ENCODE results near the gene FOXN4.
"Not testable (repeated sequence)": the region's sequence is repeated elsewhere in the genome, so short reads cannot be mapped to it uniquely, and the experiment has no call there.

FOXN4 gene

GRCh38 chr12:109329686-109330085 lies 20.6 kb upstream of the FOXN4 start:
- Histone ChIP-seq H2AFZ (ENCODE audit: low read depth, low read length, severe bottlenecking) (no peak overlapping the region), H4K20me1 (ENCODE audit: low read depth, low read length) (no peaks in the 10 kb centered on the region), H3K27me3 (ENCODE audit: low read length) (no peaks in the 10 kb centered on the region; the same call in 1 of the 2 replicates), H3K4me3 (ENCODE audit: insufficient read depth, low read length, poor library complexity, severe bottlenecking) (no peak overlapping the region), H3K9ac (ENCODE audit: low read length) (no peak overlapping the region), H3F3A (ENCODE audit: insufficient read depth) (no peaks in the 10 kb centered on the region), H3K9me3 (ENCODE audit: insufficient read depth, low read length) (no peaks in the 10 kb centered on the region), H3K4me2 (ENCODE audit: low read depth, low read length, poor library complexity, severe bottlenecking) (no peak overlapping the region), H3K27ac (ENCODE audit: low read depth, low read length) (no peak overlapping the region), H3K36me3 (ENCODE audit: low read length) (no peaks in the 10 kb centered on the region), H3K79me2 (ENCODE audit: insufficient read depth, low read length) (no peaks in the 10 kb centered on the region), H3K9me2 (replicated peaks; ENCODE audit: insufficient read depth, low read length) (no peaks in the 10 kb centered on the region)
- TF ChIP-seq EZH2phosphoT487 (conservative IDR thresholded peaks at IDR 0.05; ENCODE audit: low read length) (no peak), CTCF (IDR thresholded peaks at IDR 0.05; ENCODE audit: insufficient read depth, low read length, poor library complexity, severe bottlenecking) (no peak)

GRCh38 chr12:109329003-109329402 lies 19.9 kb upstream of the FOXN4 start:
- H3K9me2 ChIP-seq (replicated peaks; ENCODE audit: insufficient read depth, low read length): no peaks in the 10 kb centered on the region
- H3K9me3 ChIP-seq (ENCODE audit: insufficient read depth, low read length): no peaks in the 10 kb centered on the region
- no peak overlapping the region for H3K9ac ChIP-seq (ENCODE audit: low read length)
- TF ChIP-seq EZH2phosphoT487 (conservative IDR thresholded peaks at IDR 0.05; ENCODE audit: low read length) (no peak), CTCF (IDR thresholded peaks at IDR 0.05; ENCODE audit: insufficient read depth, low read length, poor library complexity, severe bottlenecking) (no peak)
- no peak overlapping the region for H3K4me2 ChIP-seq (ENCODE audit: low read depth, low read length, poor library complexity, severe bottlenecking)
- H3F3A ChIP-seq (ENCODE audit: insufficient read depth): no peaks in the 10 kb centered on the region
- H2AFZ ChIP-seq (ENCODE audit: low read depth, low read length, severe bottlenecking): no peak overlapping the region
- H3K27ac ChIP-seq (ENCODE audit: low read depth, low read length): no peak overlapping the region
- no peak overlapping the region for H3K4me3 ChIP-seq (ENCODE audit: insufficient read depth, low read length, poor library complexity, severe bottlenecking)
- no peaks in the 10 kb centered on the region for H3K79me2 ChIP-seq (ENCODE audit: insufficient read depth, low read length)
- no peaks in the 10 kb centered on the region for H3K36me3 ChIP-seq (ENCODE audit: low read length)
- H3K27me3 ChIP-seq (ENCODE audit: low read length): no peaks in the 10 kb centered on the region
- H4K20me1 ChIP-seq (ENCODE audit: low read depth, low read length): no peaks in the 10 kb centered on the region

- H3K27me3 ChIP-seq (ENCODE audit: low read length); H2AFZ ChIP-seq (ENCODE audit: low read depth, low read length, severe bottlenecking); H3K9me2 ChIP-seq (replicated peaks; ENCODE audit: insufficient read depth, low read length): not testable (repeated sequence)
Measured at GRCh38 chr12:109321294-109321693, 12.2 kb upstream of the FOXN4 start.

GRCh38 chr12:109310247-109311125 lies 1.4 kb upstream of the FOXN4 start:
- Histone ChIP-seq H3K79me2 (ENCODE audit: insufficient read depth, low read length) (no peaks in the 10 kb centered on the region), H3K27ac (ENCODE audit: low read depth, low read length) (peak overlapping the region; percentile 62), H2AFZ (ENCODE audit: low read depth, low read length, severe bottlenecking) (peak overlapping the region; percentile 93), H3K27me3 (ENCODE audit: low read length) (no peaks in the 10 kb centered on the region), H3K9me2 (replicated peaks; ENCODE audit: insufficient read depth, low read length) (no peaks in the 10 kb centered on the region), H3K9me3 (ENCODE audit: insufficient read depth, low read length) (no peaks in the 10 kb centered on the region), H3K36me3 (ENCODE audit: low read length) (no peaks in the 10 kb centered on the region), H3K4me2 (ENCODE audit: low read depth, low read length, poor library complexity, severe bottlenecking) (peak overlapping the region; percentile 65), H3K9ac (ENCODE audit: low read length) (peak overlapping the region; percentile 87), H3K4me3 (ENCODE audit: insufficient read depth, low read length, poor library complexity, severe bottlenecking) (peak overlapping the region; percentile 83), H4K20me1 (ENCODE audit: low read depth, low read length) (no peaks in the 10 kb centered on the region), H3F3A (ENCODE audit: insufficient read depth) (peaks cover 14% of the 10 kb centered on the region)
- TF ChIP-seq EZH2phosphoT487 (conservative IDR thresholded peaks at IDR 0.05; ENCODE audit: low read length) (no peak), CTCF (IDR thresholded peaks at IDR 0.05; ENCODE audit: insufficient read depth, low read length, poor library complexity, severe bottlenecking) (no peak)

More at GRCh38 chr12:109321294-109321693, 12.2 kb upstream of the FOXN4 start:
- not testable (repeated sequence) for H3K4me3 ChIP-seq (ENCODE audit: insufficient read depth, low read length, poor library complexity, severe bottlenecking); H3F3A ChIP-seq (ENCODE audit: insufficient read depth); H3K9ac ChIP-seq (ENCODE audit: low read length); H4K20me1 ChIP-seq (ENCODE audit: low read depth, low read length); H3K27ac ChIP-seq (ENCODE audit: low read depth, low read length); H3K9me3 ChIP-seq (ENCODE audit: insufficient read depth, low read length); H3K36me3 ChIP-seq (ENCODE audit: low read length); H3K79me2 ChIP-seq (ENCODE audit: insufficient read depth, low read length); H3K4me2 ChIP-seq (ENCODE audit: low read depth, low read length, poor library complexity, severe bottlenecking)
